ENCODE data around the gene TTC21A. TPM values are rescaled to one million over a fixed set of nuclear protein-coding genes. Genes with fewer than 3 reads are reported as not detected.

The TTC21A gene
- total and polyA plus RNA-seq, 10 of the 15 experiments (the other 5 are each of a cell fraction or from before 2014, with no cell fraction given): 0.62 to 3.2 (median 1.2) TPM

DNA sequence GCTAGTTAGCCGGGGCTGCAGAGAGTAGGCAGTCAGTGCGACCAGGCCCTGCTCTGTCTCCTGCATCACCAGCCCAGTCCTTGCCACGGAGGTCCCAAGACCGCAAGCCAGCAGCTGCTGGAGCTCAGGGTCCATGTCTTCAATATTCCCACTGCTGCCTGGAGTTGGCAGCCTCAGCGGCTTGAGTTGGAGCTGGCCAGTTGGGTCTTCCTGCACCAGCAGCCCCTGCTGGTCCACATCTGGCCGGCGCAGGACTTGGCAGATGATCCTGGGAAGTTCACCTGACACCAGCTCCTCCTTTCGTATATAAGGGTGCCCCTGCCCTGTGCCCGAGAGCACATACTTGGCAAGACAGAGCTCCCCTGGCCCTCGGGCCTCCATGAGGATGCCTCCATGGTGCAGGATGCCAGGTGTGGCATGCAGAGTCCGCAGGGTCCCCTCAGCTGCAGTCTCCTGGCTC lies 79.2 kb downstream of the TTC21A start:
- ATAC-seq (no peak), DNase-seq (ENCODE audit: low read depth, low spot score) (no peak), FAIRE-seq (no peak)
- ChIA-PET POLR2A (interaction anchor here (0.6 kb wide), 1 partner anchor 99 kb away, joined by 3 read pairs; no protein-coding TSS in a partner anchor), RAD21 (ENCODE audit: unreplicated experiment) (interaction anchor here (0.8 to 16.9 kb wide), 3 partner anchors 30 to 102 kb away, joined by 3 to 456 read pairs (median 3); no protein-coding TSS in a partner anchor), SMC1A (ENCODE audit: uncharacterized antibody, unreplicated experiment) (interaction anchor here (25.3 kb wide), 1 partner anchor 100 kb away, joined by 648 read pairs; the partner anchor contains the start of gene CX3CR1), CTCF (interaction anchor here (1.5 to 15.9 kb wide), 3 partner anchors 9 to 191 kb away, joined by 5 to 756 read pairs (median 6); no protein-coding TSS in a partner anchor)
- Histone ChIP-seq H3K36me3 (ENCODE audit: control insufficient read depth in 2 of 2, insufficient read depth in 2 of 2, low read length in 1 of 2) (no peaks in the 10 kb centered on the region), H3K9ac (ENCODE audit: control insufficient read depth, insufficient read depth, low read length) (no peak overlapping the region), H4K20me1 (ENCODE audit: control insufficient read depth, insufficient read depth) (no peaks in the 10 kb centered on the region), H3K27me3 (replicated peaks in 1 of 2; ENCODE audit: control insufficient read depth in 2 of 2, insufficient read depth in 2 of 2, low read length in 1 of 2) (no peaks in the 10 kb centered on the region), H3K9me3 (replicated peaks; ENCODE audit: control insufficient read depth, insufficient read depth, low read length) (no peaks in the 10 kb centered on the region), H3K4me3 (no peak overlapping the region), H3K27ac (ENCODE audit: control insufficient read depth, insufficient read depth) (no peak overlapping the region), H3K79me2 (ENCODE audit: control insufficient read depth, insufficient read depth, low read length) (no peaks in the 10 kb centered on the region), H3K4me2 (ENCODE audit: control insufficient read depth, insufficient read depth) (no peak overlapping the region), H3K4me1 (ENCODE audit: control insufficient read depth, insufficient read depth, low read length) (no peaks in the 10 kb centered on the region; the same call in 1 of the 2 replicates), H2AFZ (ENCODE audit: control insufficient read depth, low read depth, low read length) (no peak overlapping the region)
- in situ Hi-C loops (cut with MboI): loop anchor here (5.0 kb wide), 2 partner anchors 101 to 196 kb away; partner anchors contain the start of gene SLC25A38
- WGBS (ENCODE audit: insufficient coverage, insufficient replicate concordance, low lambda C conversion rate, missing lambda C conversion rate): 63% methylated on average over 11 of the region's 11 CpGs
- no TSS peak for BruUV-seq (replicated peaks)
- intact Hi-C loops (cut with micrococcal nuclease; ENCODE audit: unreplicated experiment): no loop called here
- TF ChIP-seq MXI1 (IDR thresholded peaks at IDR 0.05; ENCODE audit: low read depth, low read length): no peak
- TF ChIP-seq RB1 (IDR thresholded peaks at IDR 0.05; ENCODE audit: borderline replicate concordance): no peak
- TF ChIP-seq, protein P1, sequence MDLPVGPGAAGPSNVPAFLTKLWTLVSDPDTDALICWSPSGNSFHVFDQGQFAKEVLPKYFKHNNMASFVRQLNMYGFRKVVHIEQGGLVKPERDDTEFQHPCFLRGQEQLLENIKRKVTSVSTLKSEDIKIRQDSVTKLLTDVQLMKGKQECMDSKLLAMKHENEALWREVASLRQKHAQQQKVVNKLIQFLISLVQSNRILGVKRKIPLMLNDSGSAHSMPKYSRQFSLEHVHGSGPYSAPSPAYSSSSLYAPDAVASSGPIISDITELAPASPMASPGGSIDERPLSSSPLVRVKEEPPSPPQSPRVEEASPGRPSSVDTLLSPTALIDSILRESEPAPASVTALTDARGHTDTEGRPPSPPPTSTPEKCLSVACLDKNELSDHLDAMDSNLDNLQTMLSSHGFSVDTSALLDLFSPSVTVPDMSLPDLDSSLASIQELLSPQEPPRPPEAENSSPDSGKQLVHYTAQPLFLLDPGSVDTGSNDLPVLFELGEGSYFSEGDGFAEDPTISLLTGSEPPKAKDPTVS (IDR thresholded peaks at IDR 0.05; ENCODE audit: low read depth, low read length): no peak
- TF ChIP-seq RBBP5 (conservative IDR thresholded peaks at IDR 0.05): no peak
- TF ChIP-seq ZBED1 (IDR thresholded peaks at IDR 0.05; ENCODE audit: borderline replicate concordance): no peak
- TF ChIP-seq EED (IDR thresholded peaks at IDR 0.05; ENCODE audit: low read depth): no peak
- TF ChIP-seq FOXK2 (IDR thresholded peaks at IDR 0.05): no peak
- TF ChIP-seq ZNF274 (IDR thresholded peaks at IDR 0.05; ENCODE audit: insufficient read depth, insufficient read length): no peak
- no peak for TF ChIP-seq SMAD1 (IDR thresholded peaks at IDR 0.05; ENCODE audit: low read depth, partially characterized antibody)
- TF ChIP-seq POLR2AphosphoS2 (IDR thresholded peaks at IDR 0.05; ENCODE audit: low read depth, low read length): no peak
- TF ChIP-seq TARDBP (IDR thresholded peaks at IDR 0.05; ENCODE audit: borderline replicate concordance): no peak
- no peak for TF ChIP-seq JUNB (IDR thresholded peaks at IDR 0.05)
- TF ChIP-seq, protein P2, sequence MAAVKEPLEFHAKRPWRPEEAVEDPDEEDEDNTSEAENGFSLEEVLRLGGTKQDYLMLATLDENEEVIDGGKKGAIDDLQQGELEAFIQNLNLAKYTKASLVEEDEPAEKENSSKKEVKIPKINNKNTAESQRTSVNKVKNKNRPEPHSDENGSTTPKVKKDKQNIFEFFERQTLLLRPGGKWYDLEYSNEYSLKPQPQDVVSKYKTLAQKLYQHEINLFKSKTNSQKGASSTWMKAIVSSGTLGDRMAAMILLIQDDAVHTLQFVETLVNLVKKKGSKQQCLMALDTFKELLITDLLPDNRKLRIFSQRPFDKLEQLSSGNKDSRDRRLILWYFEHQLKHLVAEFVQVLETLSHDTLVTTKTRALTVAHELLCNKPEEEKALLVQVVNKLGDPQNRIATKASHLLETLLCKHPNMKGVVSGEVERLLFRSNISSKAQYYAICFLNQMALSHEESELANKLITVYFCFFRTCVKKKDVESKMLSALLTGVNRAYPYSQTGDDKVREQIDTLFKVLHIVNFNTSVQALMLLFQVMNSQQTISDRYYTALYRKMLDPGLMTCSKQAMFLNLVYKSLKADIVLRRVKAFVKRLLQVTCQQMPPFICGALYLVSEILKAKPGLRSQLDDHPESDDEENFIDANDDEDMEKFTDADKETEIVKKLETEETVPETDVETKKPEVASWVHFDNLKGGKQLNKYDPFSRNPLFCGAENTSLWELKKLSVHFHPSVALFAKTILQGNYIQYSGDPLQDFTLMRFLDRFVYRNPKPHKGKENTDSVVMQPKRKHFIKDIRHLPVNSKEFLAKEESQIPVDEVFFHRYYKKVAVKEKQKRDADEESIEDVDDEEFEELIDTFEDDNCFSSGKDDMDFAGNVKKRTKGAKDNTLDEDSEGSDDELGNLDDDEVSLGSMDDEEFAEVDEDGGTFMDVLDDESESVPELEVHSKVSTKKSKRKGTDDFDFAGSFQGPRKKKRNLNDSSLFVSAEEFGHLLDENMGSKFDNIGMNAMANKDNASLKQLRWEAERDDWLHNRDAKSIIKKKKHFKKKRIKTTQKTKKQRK (IDR thresholded peaks at IDR 0.05; ENCODE audit: low read depth, low read length): no peak
- no peak for TF ChIP-seq KAT2A (conservative IDR thresholded peaks at IDR 0.05; ENCODE audit: control insufficient read depth, low read depth, low read length)
- TF ChIP-seq SUPT20H (IDR thresholded peaks at IDR 0.05; ENCODE audit: borderline replicate concordance, control insufficient read depth, low read depth, low read length): no peak
